Upper lobe of right lung (tissue), 1 donor: Measurements from ENCODE around the gene NIPAL4. TPM values are rescaled to one million over a fixed set of nuclear protein-coding genes. Genes with fewer than 3 reads are reported as not detected.

Experiments
- ATAC-seq: fragments of 200-7000 bp; cut with Tn5 transposase; one replicate; pipeline ENCODE4 v1.9.1; 2020; ENCODE audit warnings: mild to moderate bottlenecking, moderate library complexity
- DNase-seq: peaks from one replicate; pipeline ENCODE4 v3.0.0-alpha.2; 2020
- H3K27ac ChIP-seq: fragments of 200-600 bp; one replicate; pipeline ENCODE4 v1.8.0; 2022
- H3K27me3 ChIP-seq: fragments of 200-600 bp; one replicate; pipeline ENCODE4 v1.8.0; 2022; ENCODE audit warnings: mild to moderate bottlenecking
- H3K36me3 ChIP-seq: fragments of 200-600 bp; one replicate; pipeline ENCODE4 v1.8.0; 2022
- H3K4me1 ChIP-seq: fragments of 200-600 bp; one replicate; pipeline ENCODE4 v1.8.0; 2022
- H3K4me3 ChIP-seq: fragments of 200-600 bp; one replicate; pipeline ENCODE4 v1.8.0; 2022; ENCODE audit warnings: mild to moderate bottlenecking
- H3K9me3 ChIP-seq: fragments of 200-600 bp; one replicate; pipeline ENCODE4 v1.8.0; 2022
- intact Hi-C: fragments of 100-400 bp; cut with DNase I; formaldehyde crosslinking; loops from one replicate; pipeline ENCODE4 v1.11.0; 2022
- total RNA-seq: library from RNA; stranded (reverse); fragmentation: NEBNext Ultra II Directional; extraction: Animal tissue kit (Norgen Biotek cat#: 25700); gene quantifications from one replicate; pipeline ENCODE4 v1.2.1, GENCODE V29; 2021
- TF ChIP-seq, protein P1 (sequence below): fragments of 200-600 bp; IDR thresholded peaks from one replicate; pipeline ENCODE4 v1.8.0; 2022; ENCODE audit warnings: antibody characterized with exemption
- donor health status: DM: no; HTN: yes; CAD: no; lungs with severe emphysema.

The NIPAL4 gene
- total RNA-seq, 1 donor from 2014 or later = not detected

DNA sequence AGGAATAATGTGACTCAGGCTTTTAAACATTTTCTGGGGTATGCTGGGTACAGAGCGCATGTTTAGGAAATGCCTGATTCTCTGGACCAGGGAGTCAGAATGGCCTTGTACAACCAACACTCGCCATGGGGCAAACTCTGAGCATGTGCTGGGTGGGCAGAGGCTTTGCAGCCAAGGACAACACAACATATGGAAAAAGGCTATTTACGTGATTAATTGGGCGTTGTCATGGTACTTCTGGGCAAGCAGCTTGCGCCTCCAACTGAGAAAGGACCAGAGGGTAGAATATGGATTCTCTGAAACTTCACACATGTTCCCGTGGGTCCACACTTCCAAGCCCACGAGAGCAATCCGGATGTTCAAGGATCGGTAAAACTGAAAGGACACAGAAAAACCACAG is 49.1 kb downstream of the NIPAL4 start:
- no peaks in the 10 kb centered on the region for H3K27me3 ChIP-seq
- H3K4me3 ChIP-seq = no peak overlapping the region
- intact Hi-C loops = loop anchor here (10.0 kb wide), 1 partner anchor 56 kb away; no protein-coding TSS in a partner anchor
- H3K4me1 ChIP-seq = peaks cover 31% of the 10 kb centered on the region
- DNase-seq = no peak
- no peaks in the 10 kb centered on the region for H3K36me3 ChIP-seq
- H3K9me3 ChIP-seq = no peaks in the 10 kb centered on the region
- no peak overlapping the region for H3K27ac ChIP-seq
- ATAC-seq = no peak
- TF ChIP-seq, protein P1, sequence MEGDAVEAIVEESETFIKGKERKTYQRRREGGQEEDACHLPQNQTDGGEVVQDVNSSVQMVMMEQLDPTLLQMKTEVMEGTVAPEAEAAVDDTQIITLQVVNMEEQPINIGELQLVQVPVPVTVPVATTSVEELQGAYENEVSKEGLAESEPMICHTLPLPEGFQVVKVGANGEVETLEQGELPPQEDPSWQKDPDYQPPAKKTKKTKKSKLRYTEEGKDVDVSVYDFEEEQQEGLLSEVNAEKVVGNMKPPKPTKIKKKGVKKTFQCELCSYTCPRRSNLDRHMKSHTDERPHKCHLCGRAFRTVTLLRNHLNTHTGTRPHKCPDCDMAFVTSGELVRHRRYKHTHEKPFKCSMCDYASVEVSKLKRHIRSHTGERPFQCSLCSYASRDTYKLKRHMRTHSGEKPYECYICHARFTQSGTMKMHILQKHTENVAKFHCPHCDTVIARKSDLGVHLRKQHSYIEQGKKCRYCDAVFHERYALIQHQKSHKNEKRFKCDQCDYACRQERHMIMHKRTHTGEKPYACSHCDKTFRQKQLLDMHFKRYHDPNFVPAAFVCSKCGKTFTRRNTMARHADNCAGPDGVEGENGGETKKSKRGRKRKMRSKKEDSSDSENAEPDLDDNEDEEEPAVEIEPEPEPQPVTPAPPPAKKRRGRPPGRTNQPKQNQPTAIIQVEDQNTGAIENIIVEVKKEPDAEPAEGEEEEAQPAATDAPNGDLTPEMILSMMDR = no peak

DNA sequence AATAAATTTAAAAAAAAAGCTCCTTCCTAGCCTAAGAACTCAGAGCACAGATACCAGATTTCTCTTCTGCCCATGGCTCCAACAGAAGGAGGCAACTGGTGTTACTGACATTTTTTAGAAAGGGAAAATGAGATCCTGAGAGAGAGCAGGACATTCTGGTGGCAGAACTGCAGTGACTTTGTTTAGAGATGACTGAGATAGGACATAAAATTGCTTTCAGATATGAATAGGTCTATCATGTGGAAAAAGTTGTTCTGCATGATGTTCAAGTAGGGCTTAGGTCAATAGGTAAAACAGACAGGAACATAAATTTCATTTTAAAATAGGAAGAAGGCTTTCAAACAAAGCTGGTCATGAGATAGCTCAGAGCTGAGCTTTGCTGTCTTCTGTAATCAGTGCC is 49.6 kb downstream of the NIPAL4 start:
- ATAC-seq (no peak), DNase-seq (no peak)
- no peaks in the 10 kb centered on the region for H3K27me3 ChIP-seq
- H3K27ac ChIP-seq = no peak overlapping the region
- no peaks in the 10 kb centered on the region for H3K9me3 ChIP-seq
- peaks cover 31% of the 10 kb centered on the region for H3K4me1 ChIP-seq
- no peak overlapping the region for H3K4me3 ChIP-seq
- no peaks in the 10 kb centered on the region for H3K36me3 ChIP-seq
- intact Hi-C loops = loop anchor here (10.0 kb wide), 1 partner anchor 55 kb away; no protein-coding TSS in a partner anchor
- TF ChIP-seq, protein P1 = no peak

DNA sequence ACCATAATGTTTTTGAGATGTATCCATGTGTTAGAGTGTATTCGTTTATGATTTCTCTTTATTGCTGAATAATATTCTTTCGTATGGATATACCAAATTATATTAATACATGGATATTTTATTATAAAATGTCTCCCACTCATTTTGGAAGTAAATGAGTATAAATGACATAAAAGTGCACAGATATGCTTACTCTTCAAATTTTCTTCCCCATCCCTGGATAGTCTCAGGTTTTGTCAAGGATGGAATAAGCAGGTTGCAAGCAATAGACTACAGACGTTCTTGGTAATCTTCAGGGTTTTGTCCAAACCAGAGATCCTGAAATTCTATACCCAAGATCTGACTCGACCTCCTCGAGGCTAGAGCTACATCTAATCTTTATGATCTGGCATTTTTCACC is 50.7 kb downstream of the NIPAL4 start:
- Histone ChIP-seq H3K4me3 (no peak overlapping the region), H3K27me3 (no peaks in the 10 kb centered on the region), H3K4me1 (peaks cover 33% of the 10 kb centered on the region), H3K9me3 (no peaks in the 10 kb centered on the region), H3K36me3 (no peaks in the 10 kb centered on the region), H3K27ac (peak overlapping the region; percentile 55)
- TF ChIP-seq, protein P1 = no peak
- ATAC-seq (no peak), DNase-seq (no peak)
- intact Hi-C loops = no loop called here

DNA sequence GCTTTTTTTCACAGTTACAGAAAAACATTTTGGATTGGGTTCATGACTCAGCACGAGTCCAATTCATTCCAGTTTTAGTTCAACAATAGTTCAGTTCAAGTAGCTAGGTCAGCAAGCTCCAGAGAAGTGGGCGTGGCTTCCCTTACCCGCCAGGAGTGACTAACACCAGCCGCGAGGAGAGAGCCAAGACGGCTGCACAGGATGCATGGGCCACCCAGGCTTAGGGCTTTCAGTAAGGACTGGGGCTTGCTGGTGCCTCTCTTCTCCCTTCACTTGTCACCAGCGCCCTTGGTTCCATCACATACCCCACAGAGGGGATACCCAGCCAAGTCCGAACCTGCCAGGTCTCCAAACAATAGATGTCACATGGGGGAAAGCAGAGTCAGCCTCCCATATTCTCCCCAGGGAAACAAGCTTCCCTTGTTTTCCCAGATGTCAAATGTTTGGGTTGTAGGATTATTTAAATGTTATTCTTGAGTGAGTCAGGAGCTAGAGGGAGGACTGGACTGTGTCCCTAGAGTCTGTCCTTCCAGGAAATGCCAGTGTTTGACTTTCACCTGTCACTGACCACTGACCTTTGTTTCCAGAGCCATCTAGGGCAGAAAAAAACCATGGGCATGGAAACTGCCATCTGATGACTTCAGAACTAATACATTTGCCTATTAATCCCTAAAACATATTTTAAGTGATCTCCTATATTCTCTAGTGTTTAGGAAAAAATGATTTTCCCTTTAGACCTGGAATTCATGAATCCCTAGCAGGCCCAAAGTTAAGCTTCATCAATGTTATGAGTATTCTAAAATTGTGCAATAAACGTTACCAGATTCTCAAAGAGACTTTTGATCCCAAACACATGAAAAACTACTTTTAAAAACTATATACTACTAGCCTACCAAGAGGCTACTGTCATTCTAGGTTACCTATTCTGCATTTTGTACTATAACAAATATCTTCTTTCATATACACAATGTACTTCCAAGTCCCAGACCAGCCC is 51.9 kb downstream of the NIPAL4 start:
- no peaks in the 10 kb centered on the region for H3K27me3 ChIP-seq
- peaks cover 39% of the 10 kb centered on the region for H3K4me1 ChIP-seq
- no peaks in the 10 kb centered on the region for H3K9me3 ChIP-seq
- DNase-seq = peak; percentile 76
- intact Hi-C loops = no loop called here
- H3K36me3 ChIP-seq = no peaks in the 10 kb centered on the region
- peak overlapping the region; percentile 55 for H3K27ac ChIP-seq
- TF ChIP-seq, protein P1 = no peak
- H3K4me3 ChIP-seq = no peak overlapping the region
- peak; percentile 84 for ATAC-seq

DNA sequence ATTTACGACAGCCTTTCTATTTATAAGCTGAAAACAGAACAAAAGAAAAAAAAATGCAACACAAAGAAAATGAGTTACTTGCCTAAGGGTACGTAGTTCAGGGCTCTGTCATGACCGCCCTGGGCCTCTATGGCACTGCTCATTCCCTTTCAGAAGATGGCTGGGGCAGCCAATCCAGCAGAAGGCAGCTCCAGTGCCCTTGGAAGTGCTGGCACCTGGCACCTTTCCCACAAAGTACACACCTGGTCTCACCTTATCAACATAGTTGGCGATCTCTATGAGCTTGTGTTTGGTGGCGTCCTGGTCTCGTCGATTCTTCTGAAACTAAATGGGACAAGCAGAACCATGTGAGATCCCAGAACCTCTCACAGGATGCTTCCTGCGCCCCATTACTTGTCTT is 53.2 kb downstream of the NIPAL4 start:
- Histone ChIP-seq H3K27ac (no peak overlapping the region), H3K9me3 (no peaks in the 10 kb centered on the region), H3K36me3 (peaks cover 6% of the 10 kb centered on the region), H3K4me1 (peaks cover 28% of the 10 kb centered on the region), H3K27me3 (no peaks in the 10 kb centered on the region), H3K4me3 (no peak overlapping the region)
- TF ChIP-seq, protein P1 = no peak
- no peak for ATAC-seq
- DNase-seq = no peak
- intact Hi-C loops = no loop called here
